GM12864 (cell line): ENCODE results near the gene FBXO41.

Source experiments
- DNase-seq: peaks from one replicate; pipeline ENCODE4 v3.0.0-alpha.2; 2011; ENCODE audit warnings: low read depth
- H3K4me3 ChIP-seq: 2 replicates; pipeline ENCODE4 v1.5.1; 2011; ENCODE audit warnings: mild to moderate bottlenecking, low read depth, low read length, control low read depth
- CTCF ChIP-seq: IDR thresholded peaks from 2 replicates; pipeline ENCODE4 v1.5.1; 2011; ENCODE audit warnings: low read depth, mild to moderate bottlenecking, moderate library complexity, low read length, control low read depth, inconsistent platforms; ENCODE audit errors: missing control alignments

Gene FBXO41

GRCh38 chr2:73218298-73218697 is 66.0 kb downstream of the FBXO41 start:
- DNase-seq = no peak
- H3K4me3 ChIP-seq = no peak overlapping the region
- TF ChIP-seq CTCF = no peak

DNA sequence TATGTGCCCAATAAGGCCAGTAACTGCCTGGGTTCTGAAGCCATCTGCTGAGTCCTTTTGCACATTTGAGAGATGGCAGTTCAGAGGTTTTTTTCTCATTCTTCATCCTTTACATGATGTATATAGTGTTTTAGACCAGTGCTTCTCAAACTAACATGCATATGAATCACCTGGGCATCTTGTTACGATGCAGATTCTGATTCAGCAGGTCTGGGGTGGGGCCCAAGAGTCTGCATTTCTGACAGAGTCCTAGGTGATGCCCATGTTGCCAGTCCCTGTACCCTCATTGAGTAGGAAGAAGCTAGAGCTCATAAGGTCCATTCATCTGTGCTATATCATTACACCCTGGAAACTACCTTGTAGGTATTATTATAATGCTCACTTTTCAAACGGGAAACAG is 66.5 kb downstream of the FBXO41 start:
- TF ChIP-seq CTCF = no peak
- no peak overlapping the region for H3K4me3 ChIP-seq
- DNase-seq = no peak

GRCh38 chr2:73217160-73217559 is 67.1 kb downstream of the FBXO41 start:
- H3K4me3 ChIP-seq = no peak overlapping the region
- no peak for TF ChIP-seq CTCF
- no peak for DNase-seq

GRCh38 chr2:73215254-73215653 is 69.0 kb downstream of the FBXO41 start:
- TF ChIP-seq CTCF = no peak
- no peak for DNase-seq
- H3K4me3 ChIP-seq = no peak overlapping the region; the same call in 1 of the 2 replicates

- DNase-seq = no peak
Measured at GRCh38 chr2:73214120-73215035, 69.9 kb downstream of the FBXO41 start, which contains the start of gene SMYD5. Gene SMYD5, plus strand, starts transcription at chr2:73214245. Its CDS starts 22 bp downstream, at chr2:73214267.

DNA sequence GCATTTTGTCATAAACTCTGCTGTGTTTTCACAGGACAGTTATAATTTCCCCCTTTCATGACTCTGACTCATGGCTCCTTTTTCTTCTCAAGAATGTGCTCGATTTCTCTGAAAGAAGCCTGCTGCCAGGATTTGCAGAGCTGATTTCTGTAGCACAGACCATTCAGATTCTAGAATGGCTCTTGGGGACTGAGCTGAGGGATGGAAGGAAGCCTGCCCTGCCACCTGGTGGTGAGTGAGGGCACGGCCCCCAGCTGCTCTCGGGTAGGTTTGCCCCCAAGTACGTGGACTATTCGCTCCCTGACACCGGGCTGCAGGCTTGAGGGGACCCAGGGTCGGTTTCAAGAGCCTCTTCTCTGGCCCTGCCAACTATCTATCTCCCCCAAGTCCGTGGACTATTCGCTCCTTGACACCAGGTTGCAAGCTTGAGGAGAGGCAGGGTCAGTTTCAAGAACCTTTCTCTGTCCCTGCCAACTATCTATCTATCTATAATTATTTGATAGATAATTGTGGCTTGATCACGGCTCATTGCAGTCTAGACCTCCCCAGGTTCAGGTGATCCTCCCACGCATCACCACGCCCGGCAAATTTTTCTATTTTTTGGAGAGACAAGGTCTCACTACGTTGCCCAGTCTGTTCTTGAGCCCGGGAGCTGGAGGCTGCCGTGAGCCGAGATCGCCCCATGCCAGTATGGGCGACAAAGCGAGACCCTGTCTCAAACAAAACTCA is 71.7 kb downstream of the FBXO41 start:
- peak; percentile 99 for TF ChIP-seq CTCF
- no peak overlapping the region for H3K4me3 ChIP-seq

More at GRCh38 chr2:73214120-73215035, 69.9 kb downstream of the FBXO41 start, which contains the start of gene SMYD5:
- no peak for TF ChIP-seq CTCF
- peak within 1 kb of the TSS; percentile 92 for H3K4me3 ChIP-seq

More for the DNA sequence above, 71.7 kb downstream of the FBXO41 start:
- DNase-seq = no peak
